ENCODE measurements around the gene SMIM9.

- TF ChIP-seq CTCF (IDR thresholded peaks at IDR 0.05): no peak
- no peak for TF ChIP-seq EP300 (IDR thresholded peaks at IDR 0.05)
These were observed 27.5 kb downstream of the SMIM9 start for GRCh38 chrX:154806837-154807501.

Measured in stomach (tissue), 4 donors.